GM12878 (cell line): Measurements from ENCODE around the gene APCDD1L. TPM values are rescaled to one million over a fixed set of nuclear protein-coding genes. Genes with fewer than 3 reads are reported as not detected.

ENCODE experiments used
- BMI1 ChIP-seq: fragments of 450-650 bp; IDR thresholded peaks from 2 replicates; pipeline ENCODE4 v1.6.1; 2016; ENCODE audit warnings: mild to moderate bottlenecking, moderate library complexity, borderline replicate concordance
- CEBPB ChIP-seq, 2 experiments: fragments of 150-350 bp in 1 of 2; IDR thresholded peaks; 2 replicates each; pipeline ENCODE4 v1.6.1; 2012 to 2014; ENCODE audit warnings: low read depth in 2 of 2, low read length in 2 of 2, borderline replicate concordance in 1 of 2, inconsistent platforms in 1 of 2
- CREM ChIP-seq: IDR thresholded peaks from 2 replicates; pipeline ENCODE4 v1.6.1; 2014; ENCODE audit warnings: antibody characterized with exemption, low read depth
- FOXK2 ChIP-seq: fragments of 450-650 bp; IDR thresholded peaks from 2 replicates; pipeline ENCODE4 v1.6.1; 2017; ENCODE audit warnings: mild to moderate bottlenecking, moderate library complexity
- HCFC1 ChIP-seq: fragments of 150-350 bp; IDR thresholded peaks from 2 replicates; pipeline ENCODE4 v1.6.1; 2014; ENCODE audit warnings: low read length
- IRF4 ChIP-seq: IDR thresholded peaks from 2 replicates; pipeline ENCODE4 v1.6.1; 2011; ENCODE audit warnings: low read depth, low read length
- MTA2 ChIP-seq: fragments of 450-650 bp; IDR thresholded peaks from 2 replicates; pipeline ENCODE4 v1.6.1; 2016; ENCODE audit warnings: low read depth, mild to moderate bottlenecking, moderate library complexity
- NFYA ChIP-seq: IDR thresholded peaks from 2 replicates; pipeline ENCODE4 v1.6.1; 2011; ENCODE audit warnings: low read depth, mild to moderate bottlenecking, low read length, improper control_type of control experiment, borderline replicate concordance
- POLR2A ChIP-seq: IDR thresholded peaks from 2 replicates; pipeline ENCODE4 v1.6.1; 2011; ENCODE audit warnings: low read depth, mild to moderate bottlenecking, low read length
- POLR2AphosphoS2 ChIP-seq: IDR thresholded peaks from 2 replicates; pipeline ENCODE4 v1.6.1; 2011; ENCODE audit warnings: low read depth, mild to moderate bottlenecking, low read length, improper control_type of control experiment, moderate library complexity
- POLR2AphosphoS5 ChIP-seq: IDR thresholded peaks from 2 replicates; pipeline ENCODE4 v1.6.1; 2011; ENCODE audit warnings: mild to moderate bottlenecking, low read length, inconsistent platforms
- RAD51 ChIP-seq: fragments of 450-650 bp; IDR thresholded peaks from 2 replicates; pipeline ENCODE4 v1.6.1; 2016; ENCODE audit warnings: moderate library complexity, mild to moderate bottlenecking, inconsistent platforms
- RB1 ChIP-seq: fragments of 450-650 bp; formaldehyde crosslinking; IDR thresholded peaks from 2 replicates; pipeline ENCODE4 v1.6.1; 2017; ENCODE audit warnings: mild to moderate bottlenecking, borderline replicate concordance
- RELA ChIP-seq: fragments of 450-650 bp; IDR thresholded peaks from 2 replicates; pipeline ENCODE4 v1.8.0; 2014; ENCODE audit warnings: borderline replicate concordance; ENCODE audit not compliant: partially characterized antibody
- SIX5 ChIP-seq: IDR thresholded peaks from 2 replicates; pipeline ENCODE4 v1.6.1; 2011; ENCODE audit warnings: mild to moderate bottlenecking, low read depth, low read length, moderate library complexity; ENCODE audit not compliant: severe bottlenecking
- SREBF1 ChIP-seq: IDR thresholded peaks from 2 replicates; pipeline ENCODE4 v1.6.1; 2012; ENCODE audit warnings: mild to moderate bottlenecking, low read length
- STAT1 ChIP-seq: fragments of 450-650 bp; conservative IDR thresholded peaks from 2 replicates; pipeline ENCODE4 v1.6.1; 2014; ENCODE audit warnings: antibody characterized with exemption, mild to moderate bottlenecking
- SUPT20H ChIP-seq: IDR thresholded peaks from 2 replicates; pipeline ENCODE4 v1.6.1; 2011; ENCODE audit warnings: low read depth, mild to moderate bottlenecking, low read length, moderate library complexity, borderline replicate concordance; ENCODE audit not compliant: control insufficient read depth
- ZNF217 ChIP-seq: fragments of 450-650 bp; IDR thresholded peaks from 2 replicates; pipeline ENCODE4 v1.6.1; 2017; ENCODE audit warnings: antibody characterized with exemption, mild to moderate bottlenecking
- ZNF24 ChIP-seq: fragments of 450-650 bp; IDR thresholded peaks from 2 replicates; pipeline ENCODE4 v1.6.1; 2017; ENCODE audit warnings: antibody characterized with exemption, mild to moderate bottlenecking
- polyA plus RNA-seq, 11 experiments: library from polyadenylated mRNA; depleted of rRNA in 4 of 11; unstranded in 6 of 11; stranded (reverse) in 5 of 11; fragments of >200 nt; fragmentation: Nextera tagmentation in 4 of 11; fragmentation: Illumina TruSeq in 1 of 11; extraction: Ambion mirVana in 4 of 11; extraction: Trizol in 1 of 11; gene quantifications; 1 replicate in 1 of 11; 2 replicates in 10 of 11; pipeline versions ENCODE4 v1.2.1 to v1.2.3, GENCODE V29; 2011 to 2016; ENCODE audit warnings: inconsistent platforms in 2 of 11, missing spikeins in 2 of 11, low read depth in 1 of 11
- total RNA-seq, 4 experiments: library from RNA; depleted of rRNA in 3 of 4; stranded (reverse); fragments of >200 nt in 3 of 4; fragmentation: Illumina TruSeq in 1 of 4; extraction: Trizol in 1 of 4; gene quantifications; 2 replicates each; pipeline versions ENCODE4 v1.2.1 to v1.2.3, GENCODE V29; 2013 to 2021
- TF ChIP-seq, protein P1 (sequence below): IDR thresholded peaks from 2 replicates; pipeline ENCODE4 v1.6.1; 2012; ENCODE audit warnings: mild to moderate bottlenecking, low read depth, low read length
- TF ChIP-seq, protein P2 (sequence below): IDR thresholded peaks from 2 replicates; pipeline ENCODE4 v1.6.1; 2011; ENCODE audit warnings: mild to moderate bottlenecking, low read depth, low read length, moderate library complexity; ENCODE audit not compliant: insufficient replicate concordance
- TF ChIP-seq, protein P3 (sequence below): fragments of 450-650 bp; conservative IDR thresholded peaks from 2 replicates; pipeline ENCODE4 v1.6.1; 2017; ENCODE audit warnings: mild to moderate bottlenecking, moderate library complexity
- TF ChIP-seq, protein P4 (sequence below): IDR thresholded peaks from 2 replicates; pipeline ENCODE4 v1.6.1; 2012; ENCODE audit warnings: low read length, inconsistent platforms

Gene APCDD1L
- total and polyA plus RNA-seq, 10 of the 15 experiments (the other 5 are each of a cell fraction or from before 2014, with no cell fraction given), result 0.14 to 0.50 TPM; not detected in 8

DNA sequence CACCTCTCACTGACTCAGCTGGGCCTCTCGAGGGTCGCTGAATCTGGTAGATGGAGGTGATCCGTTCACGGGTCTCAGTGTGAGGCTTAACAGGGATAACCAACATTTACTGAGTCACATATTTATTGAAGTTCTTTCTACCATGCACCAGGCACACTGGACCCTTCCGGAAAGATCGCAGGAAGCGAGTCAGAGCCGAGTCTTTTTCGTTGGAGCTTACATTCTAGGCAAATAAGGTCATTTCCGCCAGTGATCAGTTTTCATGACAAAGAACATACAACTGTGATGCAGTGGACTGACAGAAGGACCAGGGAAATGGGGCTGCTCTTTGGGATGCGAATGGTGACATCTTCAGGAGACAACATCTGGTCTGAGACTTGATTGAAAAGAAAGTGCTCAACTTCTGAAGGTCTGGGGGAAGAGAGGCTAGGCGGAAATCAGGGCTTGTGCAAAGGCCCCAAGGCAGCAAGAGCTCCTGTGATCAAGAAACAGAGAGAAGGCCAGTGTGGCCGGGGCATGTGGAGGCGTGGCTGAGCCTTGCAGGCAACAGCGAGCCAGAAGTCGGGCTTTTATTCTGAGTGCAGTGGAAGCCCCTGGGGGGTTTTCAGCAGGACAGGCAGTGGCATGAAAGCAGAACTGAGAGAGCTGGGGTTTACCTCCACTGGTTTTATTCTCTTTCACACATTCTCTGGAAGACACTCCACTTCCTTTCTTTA is 56.7 kb downstream of the APCDD1L start (continued):
- TF ChIP-seq, protein P1, sequence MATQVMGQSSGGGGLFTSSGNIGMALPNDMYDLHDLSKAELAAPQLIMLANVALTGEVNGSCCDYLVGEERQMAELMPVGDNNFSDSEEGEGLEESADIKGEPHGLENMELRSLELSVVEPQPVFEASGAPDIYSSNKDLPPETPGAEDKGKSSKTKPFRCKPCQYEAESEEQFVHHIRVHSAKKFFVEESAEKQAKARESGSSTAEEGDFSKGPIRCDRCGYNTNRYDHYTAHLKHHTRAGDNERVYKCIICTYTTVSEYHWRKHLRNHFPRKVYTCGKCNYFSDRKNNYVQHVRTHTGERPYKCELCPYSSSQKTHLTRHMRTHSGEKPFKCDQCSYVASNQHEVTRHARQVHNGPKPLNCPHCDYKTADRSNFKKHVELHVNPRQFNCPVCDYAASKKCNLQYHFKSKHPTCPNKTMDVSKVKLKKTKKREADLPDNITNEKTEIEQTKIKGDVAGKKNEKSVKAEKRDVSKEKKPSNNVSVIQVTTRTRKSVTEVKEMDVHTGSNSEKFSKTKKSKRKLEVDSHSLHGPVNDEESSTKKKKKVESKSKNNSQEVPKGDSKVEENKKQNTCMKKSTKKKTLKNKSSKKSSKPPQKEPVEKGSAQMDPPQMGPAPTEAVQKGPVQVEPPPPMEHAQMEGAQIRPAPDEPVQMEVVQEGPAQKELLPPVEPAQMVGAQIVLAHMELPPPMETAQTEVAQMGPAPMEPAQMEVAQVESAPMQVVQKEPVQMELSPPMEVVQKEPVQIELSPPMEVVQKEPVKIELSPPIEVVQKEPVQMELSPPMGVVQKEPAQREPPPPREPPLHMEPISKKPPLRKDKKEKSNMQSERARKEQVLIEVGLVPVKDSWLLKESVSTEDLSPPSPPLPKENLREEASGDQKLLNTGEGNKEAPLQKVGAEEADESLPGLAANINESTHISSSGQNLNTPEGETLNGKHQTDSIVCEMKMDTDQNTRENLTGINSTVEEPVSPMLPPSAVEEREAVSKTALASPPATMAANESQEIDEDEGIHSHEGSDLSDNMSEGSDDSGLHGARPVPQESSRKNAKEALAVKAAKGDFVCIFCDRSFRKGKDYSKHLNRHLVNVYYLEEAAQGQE, result no peak
- TF ChIP-seq ZNF24 (0 out of 2 replicates have a peak, but pooled peaks have one; percentile 40), POLR2A (no peak), POLR2AphosphoS5 (peak; percentile 47; the same call in 1 of the 2 replicates), SREBF1 (no peak), CEBPB (IDR thresholded peaks at IDR 0.05; ENCODE audit: borderline replicate concordance in 1 of 2, low read depth in 2 of 2, low read length in 2 of 2) (no peak), NFYA (no peak), SIX5 (no peak), RELA (peak; percentile 65), RAD51 (no peak), IRF4 (peak; percentile 96), RB1 (no peak), MTA2 (peak; percentile 92), POLR2AphosphoS2 (no peak), ZNF217 (no peak; the same call in none of the 2 replicates), BMI1 (0 out of 2 replicates have a peak, but pooled peaks have one; percentile 39), FOXK2 (no peak), STAT1 (no peak), SUPT20H (no peak), HCFC1 (no peak), CREM (peak; percentile 79; the same call in 1 of the 2 replicates)
- TF ChIP-seq, protein P2, sequence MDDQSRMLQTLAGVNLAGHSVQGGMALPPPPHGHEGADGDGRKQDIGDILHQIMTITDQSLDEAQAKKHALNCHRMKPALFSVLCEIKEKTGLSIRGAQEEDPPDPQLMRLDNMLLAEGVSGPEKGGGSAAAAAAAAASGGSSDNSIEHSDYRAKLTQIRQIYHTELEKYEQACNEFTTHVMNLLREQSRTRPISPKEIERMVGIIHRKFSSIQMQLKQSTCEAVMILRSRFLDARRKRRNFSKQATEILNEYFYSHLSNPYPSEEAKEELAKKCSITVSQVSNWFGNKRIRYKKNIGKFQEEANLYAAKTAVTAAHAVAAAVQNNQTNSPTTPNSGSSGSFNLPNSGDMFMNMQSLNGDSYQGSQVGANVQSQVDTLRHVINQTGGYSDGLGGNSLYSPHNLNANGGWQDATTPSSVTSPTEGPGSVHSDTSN, result peak; percentile 15
- TF ChIP-seq, protein P3, sequence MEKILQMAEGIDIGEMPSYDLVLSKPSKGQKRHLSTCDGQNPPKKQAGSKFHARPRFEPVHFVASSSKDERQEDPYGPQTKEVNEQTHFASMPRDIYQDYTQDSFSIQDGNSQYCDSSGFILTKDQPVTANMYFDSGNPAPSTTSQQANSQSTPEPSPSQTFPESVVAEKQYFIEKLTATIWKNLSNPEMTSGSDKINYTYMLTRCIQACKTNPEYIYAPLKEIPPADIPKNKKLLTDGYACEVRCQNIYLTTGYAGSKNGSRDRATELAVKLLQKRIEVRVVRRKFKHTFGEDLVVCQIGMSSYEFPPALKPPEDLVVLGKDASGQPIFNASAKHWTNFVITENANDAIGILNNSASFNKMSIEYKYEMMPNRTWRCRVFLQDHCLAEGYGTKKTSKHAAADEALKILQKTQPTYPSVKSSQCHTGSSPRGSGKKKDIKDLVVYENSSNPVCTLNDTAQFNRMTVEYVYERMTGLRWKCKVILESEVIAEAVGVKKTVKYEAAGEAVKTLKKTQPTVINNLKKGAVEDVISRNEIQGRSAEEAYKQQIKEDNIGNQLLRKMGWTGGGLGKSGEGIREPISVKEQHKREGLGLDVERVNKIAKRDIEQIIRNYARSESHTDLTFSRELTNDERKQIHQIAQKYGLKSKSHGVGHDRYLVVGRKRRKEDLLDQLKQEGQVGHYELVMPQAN, result no peak
- TF ChIP-seq, protein P4, sequence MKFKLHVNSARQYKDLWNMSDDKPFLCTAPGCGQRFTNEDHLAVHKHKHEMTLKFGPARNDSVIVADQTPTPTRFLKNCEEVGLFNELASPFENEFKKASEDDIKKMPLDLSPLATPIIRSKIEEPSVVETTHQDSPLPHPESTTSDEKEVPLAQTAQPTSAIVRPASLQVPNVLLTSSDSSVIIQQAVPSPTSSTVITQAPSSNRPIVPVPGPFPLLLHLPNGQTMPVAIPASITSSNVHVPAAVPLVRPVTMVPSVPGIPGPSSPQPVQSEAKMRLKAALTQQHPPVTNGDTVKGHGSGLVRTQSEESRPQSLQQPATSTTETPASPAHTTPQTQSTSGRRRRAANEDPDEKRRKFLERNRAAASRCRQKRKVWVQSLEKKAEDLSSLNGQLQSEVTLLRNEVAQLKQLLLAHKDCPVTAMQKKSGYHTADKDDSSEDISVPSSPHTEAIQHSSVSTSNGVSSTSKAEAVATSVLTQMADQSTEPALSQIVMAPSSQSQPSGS, result peak; percentile 77; the same call in 1 of the 2 replicates
